Stomach (tissue), 4 donors: Measurements from ENCODE around the gene PPP4R3A.

Experiments
- POLR2A ChIP-seq, 4 donors: fragments of 450-650 bp; IDR thresholded peaks; one replicate each; pipeline ENCODE4 v1.6.1; 2016; ENCODE audit warnings: antibody characterized with exemption in 4 of 4, control low read depth in 2 of 4, mild to moderate bottlenecking in 1 of 4, moderate library complexity in 1 of 4
- POLR2AphosphoS5 ChIP-seq, 3 donors: sonication (generic); formaldehyde crosslinking; IDR thresholded peaks; one replicate each; pipeline ENCODE4 v1.6.1; 2016; ENCODE audit warnings: antibody characterized with exemption in 3 of 3
- TF ChIP-seq, protein P1 (sequence below), 7 experiments: fragments of 450-650 bp in 4 of 7; fragments of 200-600 bp in 3 of 7; sonication (generic) in 3 of 7; IDR thresholded peaks; one replicate each; pipeline ENCODE4 v1.5.1; 2016 to 2019; ENCODE audit warnings: antibody characterized with exemption in 7 of 7, control low read depth in 2 of 7, mild to moderate bottlenecking in 1 of 7

DNA sequence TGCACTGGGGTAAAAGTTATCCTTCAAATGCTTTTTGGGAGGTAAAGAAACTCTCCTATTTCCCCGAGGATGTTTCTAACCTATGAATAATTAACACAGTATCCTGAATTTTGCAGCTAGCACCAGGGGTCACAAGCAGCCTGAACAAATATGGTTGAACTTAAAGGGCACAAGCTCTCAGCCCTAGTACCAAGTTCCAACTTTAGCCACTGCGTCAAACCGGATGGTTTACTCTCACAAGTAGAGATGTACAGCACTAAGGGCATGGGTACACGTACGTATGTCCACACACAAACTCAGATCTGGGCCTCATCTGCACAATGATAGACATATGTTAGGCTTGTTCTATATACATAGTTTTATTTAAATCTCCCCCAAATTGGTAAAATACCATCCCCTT, 97.2 kb downstream of the PPP4R3A start:
- TF ChIP-seq, protein P1, sequence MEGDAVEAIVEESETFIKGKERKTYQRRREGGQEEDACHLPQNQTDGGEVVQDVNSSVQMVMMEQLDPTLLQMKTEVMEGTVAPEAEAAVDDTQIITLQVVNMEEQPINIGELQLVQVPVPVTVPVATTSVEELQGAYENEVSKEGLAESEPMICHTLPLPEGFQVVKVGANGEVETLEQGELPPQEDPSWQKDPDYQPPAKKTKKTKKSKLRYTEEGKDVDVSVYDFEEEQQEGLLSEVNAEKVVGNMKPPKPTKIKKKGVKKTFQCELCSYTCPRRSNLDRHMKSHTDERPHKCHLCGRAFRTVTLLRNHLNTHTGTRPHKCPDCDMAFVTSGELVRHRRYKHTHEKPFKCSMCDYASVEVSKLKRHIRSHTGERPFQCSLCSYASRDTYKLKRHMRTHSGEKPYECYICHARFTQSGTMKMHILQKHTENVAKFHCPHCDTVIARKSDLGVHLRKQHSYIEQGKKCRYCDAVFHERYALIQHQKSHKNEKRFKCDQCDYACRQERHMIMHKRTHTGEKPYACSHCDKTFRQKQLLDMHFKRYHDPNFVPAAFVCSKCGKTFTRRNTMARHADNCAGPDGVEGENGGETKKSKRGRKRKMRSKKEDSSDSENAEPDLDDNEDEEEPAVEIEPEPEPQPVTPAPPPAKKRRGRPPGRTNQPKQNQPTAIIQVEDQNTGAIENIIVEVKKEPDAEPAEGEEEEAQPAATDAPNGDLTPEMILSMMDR (IDR thresholded peaks at IDR 0.05): no peak
- TF ChIP-seq POLR2AphosphoS5 (IDR thresholded peaks at IDR 0.05): no peak
- TF ChIP-seq POLR2A (IDR thresholded peaks at IDR 0.05): no peak
